SK-N-SH (cell line): ENCODE data around the gene TEKT5. TPM values are rescaled to one million over a fixed set of nuclear protein-coding genes. Genes with fewer than 3 reads are reported as not detected.

ENCODE experiments used
- CTCF ChIA-PET: fragments of 300-600, 350-600 bp; formaldehyde crosslinking; extraction: SDS; loops from one replicate; lab custom pipeline; 2021; lab: Yijun Ruan, JAX
- POLR2A ChIA-PET: fragments of 350-600 bp; sonication (Branson Sonifier 250); formaldehyde crosslinking; extraction: SDS; loops from one replicate; lab custom pipeline; 2020; ENCODE audit warnings: antibody characterized with exemption, inconsistent platforms; lab: Yijun Ruan, JAX
- DNase-seq: peaks from one replicate; pipeline ENCODE4 v3.0.0; 2012
- H2AFZ ChIP-seq: fragments of 200-600 bp; sonication (generic); 2 replicates; pipeline ENCODE4 v1.8.1; 2016; ENCODE audit warnings: antibody characterized with exemption, mild to moderate bottlenecking, low read depth
- H3F3A ChIP-seq: fragments of 200-600 bp; sonication (generic); replicated peaks from 2 replicates; pipeline ENCODE3; 2016; ENCODE audit warnings: antibody characterized with exemption, mild to moderate bottlenecking; ENCODE audit not compliant: insufficient read depth
- H3K27ac ChIP-seq, 2 experiments: fragments of 200-500 bp in 1 of 2; fragments of 200-600 bp in 1 of 2; sonication (Bioruptor generic) in 1 of 2; sonication (generic), shearing (Covaris generic) in 1 of 2; 2 replicates each; pipeline versions ENCODE4 v1.5.1 to v1.6.1; 2014 to 2016; ENCODE audit warnings: low read depth in 2 of 2, inconsistent platforms in 1 of 2, low read length in 1 of 2, mild to moderate bottlenecking in 1 of 2, mixed read lengths in 1 of 2
- H3K27me3 ChIP-seq: fragments of 200-600 bp; sonication (generic), shearing (Covaris generic); 2 replicates; pipeline ENCODE4 v1.6.1; 2016; ENCODE audit warnings: mixed run types; ENCODE audit not compliant: insufficient read depth
- H3K36me3 ChIP-seq, 2 experiments: fragments of 200-500 bp in 1 of 2; fragments of 200-600 bp in 1 of 2; sonication (Bioruptor generic) in 1 of 2; sonication (generic) in 1 of 2; replicated peaks in 1 of 2; 2 replicates each; pipeline versions ENCODE3 to v1.5.1; 2014 to 2016; ENCODE audit warnings: low read length in 1 of 2, mild to moderate bottlenecking in 1 of 2; ENCODE audit not compliant: insufficient read depth in 2 of 2, control insufficient read depth in 1 of 2
- H3K4me1 ChIP-seq, 2 experiments: fragments of 200-500 bp in 1 of 2; fragments of 200-600 bp in 1 of 2; sonication (Bioruptor generic) in 1 of 2; sonication (generic), shearing (Covaris generic) in 1 of 2; 2 replicates each; pipeline versions ENCODE4 v1.5.1 to v1.6.1; 2014 to 2016; ENCODE audit warnings: low read depth in 1 of 2, low read length in 1 of 2, mixed run types in 1 of 2; ENCODE audit not compliant: insufficient read depth in 2 of 2, control insufficient read depth in 1 of 2
- H3K4me2 ChIP-seq: fragments of 200-600 bp; sonication (generic), shearing (Covaris generic); 2 replicates; pipeline ENCODE4 v1.6.1; 2017; ENCODE audit warnings: mixed run types
- H3K4me3 ChIP-seq, 2 experiments: fragments of 200-500 bp in 1 of 2; fragments of 200-600 bp in 1 of 2; sonication (Bioruptor generic) in 1 of 2; sonication (generic), shearing (Covaris generic) in 1 of 2; 2 replicates each; pipeline versions ENCODE4 v1.5.1 to v1.8.1; 2014 to 2016; ENCODE audit warnings: low read depth in 2 of 2, inconsistent platforms in 1 of 2, low read length in 1 of 2, mild to moderate bottlenecking in 1 of 2, mixed read lengths in 1 of 2, moderate library complexity in 1 of 2
- H3K79me2 ChIP-seq: fragments of 200-600 bp; sonication (generic); 2 replicates; pipeline ENCODE4 v1.8.1; 2017; ENCODE audit warnings: mild to moderate bottlenecking; ENCODE audit not compliant: insufficient read depth
- H3K9ac ChIP-seq: fragments of 200-600 bp; sonication (generic); 2 replicates; pipeline ENCODE4 v1.6.1; 2017; ENCODE audit warnings: mixed run types
- H3K9me2 ChIP-seq: fragments of 200-600 bp; sonication (generic); 2 replicates; pipeline ENCODE4 v1.6.1; 2017; ENCODE audit warnings: mixed run types
- H3K9me3 ChIP-seq: fragments of 200-600 bp; sonication (generic); 2 replicates; pipeline ENCODE4 v1.6.1; 2017; ENCODE audit warnings: mixed run types, mild to moderate bottlenecking, moderate library complexity
- H4K20me1 ChIP-seq: fragments of 200-600 bp; sonication (generic); 2 replicates; pipeline ENCODE4 v1.6.1; 2017; ENCODE audit warnings: mild to moderate bottlenecking, mixed run types; ENCODE audit not compliant: insufficient read depth
- CTCF ChIP-seq: fragments of 200-600 bp; sonication (generic); IDR thresholded peaks from 2 replicates; pipeline ENCODE4 v1.6.1; 2017; ENCODE audit warnings: antibody characterized with exemption, mild to moderate bottlenecking, moderate library complexity
- ELF1 ChIP-seq: IDR thresholded peaks from 2 replicates; pipeline ENCODE4 v1.4.0; 2012
- EP300 ChIP-seq, 2 experiments: IDR thresholded peaks; 2 replicates each; pipeline versions ENCODE4 v1.4.0 to v1.6.1; 2012; ENCODE audit warnings: borderline replicate concordance in 1 of 2, low read depth in 1 of 2, low read length in 1 of 2
- EZH2phosphoT487 ChIP-seq: fragments of 200-600 bp; sonication (generic); IDR thresholded peaks from 2 replicates; pipeline ENCODE4 v1.6.1; 2017; ENCODE audit warnings: low read depth, mixed run types, mild to moderate bottlenecking, antibody characterized with exemption, moderate library complexity, borderline replicate concordance
- FOXJ3 ChIP-seq: sonication (generic); formaldehyde crosslinking; IDR thresholded peaks from 2 replicates; pipeline ENCODE4 v1.5.1; 2020; ENCODE audit warnings: mild to moderate bottlenecking, missing genetic modification reagents
- FOXM1 ChIP-seq: IDR thresholded peaks from 2 replicates; pipeline ENCODE4 v1.4.0; 2012; ENCODE audit warnings: low read depth, mild to moderate bottlenecking
- IRF3 ChIP-seq: fragments of 150-350 bp; IDR thresholded peaks from 2 replicates; pipeline ENCODE4 v1.6.1; 2016; ENCODE audit warnings: mild to moderate bottlenecking, low read depth, low read length
- JUND ChIP-seq: IDR thresholded peaks from 2 replicates; pipeline ENCODE4 v1.4.0; 2012
- NRF1 ChIP-seq: IDR thresholded peaks from 2 replicates; pipeline ENCODE4 v1.6.1; 2012; ENCODE audit warnings: low read depth, mild to moderate bottlenecking, low read length
- PBX3 ChIP-seq: IDR thresholded peaks from 2 replicates; pipeline ENCODE4; 2012
- RAD21 ChIP-seq: IDR thresholded peaks from 2 replicates; pipeline ENCODE4 v1.6.1; 2012; ENCODE audit warnings: mild to moderate bottlenecking, low read length
- RCOR1 ChIP-seq: fragments of 150-350 bp; IDR thresholded peaks from 2 replicates; pipeline ENCODE4 v1.6.1; 2017; ENCODE audit warnings: antibody characterized with exemption, low read length
- RFX5 ChIP-seq: IDR thresholded peaks from 2 replicates; pipeline ENCODE4 v1.6.1; 2012; ENCODE audit warnings: mild to moderate bottlenecking, improper control_type of control experiment, low read length
- RXRA ChIP-seq: IDR thresholded peaks from 2 replicates; pipeline ENCODE4 v1.4.0; 2012; ENCODE audit warnings: low read depth, mild to moderate bottlenecking, borderline replicate concordance
- SIN3A ChIP-seq: IDR thresholded peaks from 2 replicates; pipeline ENCODE4 v1.6.1; 2012; ENCODE audit warnings: low read depth, mild to moderate bottlenecking, low read length, moderate library complexity, borderline replicate concordance
- SMC3 ChIP-seq: IDR thresholded peaks from 2 replicates; pipeline ENCODE4 v1.6.1; 2012; ENCODE audit warnings: low read depth, low read length, improper control_type of control experiment
- TCF12 ChIP-seq: IDR thresholded peaks from 2 replicates; pipeline ENCODE4 v1.4.0; 2012
- TEAD4 ChIP-seq: IDR thresholded peaks from 2 replicates; pipeline ENCODE4 v1.4.0; 2012; ENCODE audit warnings: mild to moderate bottlenecking, borderline replicate concordance; ENCODE audit not compliant: insufficient read depth
- YY1 ChIP-seq: IDR thresholded peaks from 2 replicates; pipeline ENCODE4 v1.4.0; 2012; ENCODE audit warnings: low read depth, mild to moderate bottlenecking
- WGBS: methylation state at CpG from one replicate; pipeline ENCODE4 v1.1.6; 2017; ENCODE audit warnings: low lambda C conversion rate; 5-methylcytosine and 5-hydroxymethylcytosine counted together
- polyA plus RNA-seq, 3 experiments: library from polyadenylated mRNA; depleted of rRNA; stranded (reverse); fragments of >200 nt; gene quantifications; 2 replicates each; pipeline ENCODE4 v1.2.3, GENCODE V29; 2012
- TF ChIP-seq, protein P1 (sequence below): IDR thresholded peaks from 2 replicates; pipeline ENCODE4 v1.4.0; 2012; ENCODE audit warnings: low read depth, borderline replicate concordance
- TF ChIP-seq, protein P2 (sequence below): IDR thresholded peaks from 2 replicates; pipeline ENCODE4 v1.4.0; 2012; ENCODE audit warnings: low read depth
- TF ChIP-seq, protein P3 (sequence below): fragments of 150-350 bp; IDR thresholded peaks from 2 replicates; pipeline ENCODE4 v1.6.1; 2017; ENCODE audit warnings: antibody characterized with exemption, low read length, low read depth, borderline replicate concordance

TEKT5 gene
- polyA plus RNA-seq, 1 of the 3 experiments (the other 2 are of a cell fraction), result not detected

DNA sequence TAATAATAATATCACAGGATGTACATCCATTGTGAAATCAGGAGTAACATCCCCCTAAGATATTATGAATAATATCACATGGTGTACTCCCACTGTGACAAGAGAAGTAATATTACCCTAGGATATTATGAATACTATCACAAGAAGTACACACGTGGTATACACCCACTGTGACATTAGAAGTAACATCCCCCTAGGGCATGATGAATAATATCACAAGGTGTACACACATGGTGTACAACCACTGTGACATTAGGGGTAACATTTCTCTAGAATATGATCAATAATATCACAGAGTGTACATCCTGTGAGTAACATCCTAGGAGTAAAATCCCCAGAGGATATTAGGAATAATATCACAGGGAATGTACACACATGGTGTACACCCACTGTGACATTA is 5.0 kb upstream of the TEKT5 start:
- no peaks in the 10 kb centered on the region for H4K20me1 ChIP-seq
- no peaks in the 10 kb centered on the region for H3F3A ChIP-seq
- no peaks in the 10 kb centered on the region for H3K79me2 ChIP-seq
- no peak overlapping the region for H3K4me3 ChIP-seq
- H3K27me3 ChIP-seq, result no peaks in the 10 kb centered on the region
- CTCF ChIA-PET, result no interaction called here
- POLR2A ChIA-PET, result no interaction called here
- no peak overlapping the region for H3K27ac ChIP-seq
- no peaks in the 10 kb centered on the region for H3K36me3 ChIP-seq
- no peaks in the 10 kb centered on the region for H3K4me1 ChIP-seq
- H2AFZ ChIP-seq, result no peak overlapping the region
- no peaks in the 10 kb centered on the region for H3K9me2 ChIP-seq
- TF ChIP-seq TEAD4 (no peak), RAD21 (no peak), EP300 (IDR thresholded peaks at IDR 0.05; ENCODE audit: borderline replicate concordance in 1 of 2, low read depth in 1 of 2, low read length in 1 of 2) (no peak), TCF12 (no peak), FOXJ3 (CRISPR knock-in tag) (no peak), YY1 (no peak), IRF3 (no peak), FOXM1 (no peak)
- TF ChIP-seq, protein P1, sequence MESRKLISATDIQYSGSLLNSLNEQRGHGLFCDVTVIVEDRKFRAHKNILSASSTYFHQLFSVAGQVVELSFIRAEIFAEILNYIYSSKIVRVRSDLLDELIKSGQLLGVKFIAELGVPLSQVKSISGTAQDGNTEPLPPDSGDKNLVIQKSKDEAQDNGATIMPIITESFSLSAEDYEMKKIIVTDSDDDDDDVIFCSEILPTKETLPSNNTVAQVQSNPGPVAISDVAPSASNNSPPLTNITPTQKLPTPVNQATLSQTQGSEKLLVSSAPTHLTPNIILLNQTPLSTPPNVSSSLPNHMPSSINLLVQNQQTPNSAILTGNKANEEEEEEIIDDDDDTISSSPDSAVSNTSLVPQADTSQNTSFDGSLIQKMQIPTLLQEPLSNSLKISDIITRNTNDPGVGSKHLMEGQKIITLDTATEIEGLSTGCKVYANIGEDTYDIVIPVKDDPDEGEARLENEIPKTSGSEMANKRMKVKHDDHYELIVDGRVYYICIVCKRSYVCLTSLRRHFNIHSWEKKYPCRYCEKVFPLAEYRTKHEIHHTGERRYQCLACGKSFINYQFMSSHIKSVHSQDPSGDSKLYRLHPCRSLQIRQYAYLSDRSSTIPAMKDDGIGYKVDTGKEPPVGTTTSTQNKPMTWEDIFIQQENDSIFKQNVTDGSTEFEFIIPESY, result no peak
- TF ChIP-seq, protein P2, sequence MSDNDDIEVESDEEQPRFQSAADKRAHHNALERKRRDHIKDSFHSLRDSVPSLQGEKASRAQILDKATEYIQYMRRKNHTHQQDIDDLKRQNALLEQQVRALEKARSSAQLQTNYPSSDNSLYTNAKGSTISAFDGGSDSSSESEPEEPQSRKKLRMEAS, result no peak
- TF ChIP-seq, all 33 proteins: peak for 0
- H3K4me2 ChIP-seq, result no peak overlapping the region
- H3K9me3 ChIP-seq, result no peaks in the 10 kb centered on the region
- 0% methylated on average over 1 of the region's 1 CpG for WGBS
- no peak overlapping the region for H3K9ac ChIP-seq
- no peak for DNase-seq

GRCh38 chr16:10694306-10694705 is 424 bp downstream of the TEKT5 start:
- H3K4me1 ChIP-seq, result no peaks in the 10 kb centered on the region
- no peaks in the 10 kb centered on the region for H3K9me3 ChIP-seq
- POLR2A ChIA-PET, result no interaction called here
- CTCF ChIA-PET, result interaction anchor here (0.6 kb wide), 1 partner anchor 10 kb away, joined by 3 read pairs; no protein-coding TSS in a partner anchor
- no peak overlapping the region for H3K4me3 ChIP-seq
- 75% methylated on average over 14 of the region's 21 CpGs for WGBS
- H4K20me1 ChIP-seq, result no peaks in the 10 kb centered on the region
- no peak overlapping the region for H3K9ac ChIP-seq
- H3K27ac ChIP-seq, result no peak overlapping the region
- no peaks in the 10 kb centered on the region for H3F3A ChIP-seq
- H2AFZ ChIP-seq, result no peak overlapping the region
- DNase-seq, result no peak
- no peaks in the 10 kb centered on the region for H3K27me3 ChIP-seq
- H3K4me2 ChIP-seq, result no peak overlapping the region
- no peaks in the 10 kb centered on the region for H3K36me3 ChIP-seq
- no peaks in the 10 kb centered on the region for H3K9me2 ChIP-seq
- no peaks in the 10 kb centered on the region for H3K79me2 ChIP-seq
- TF ChIP-seq, protein P2, result no peak
- TF ChIP-seq TCF12 (no peak), RFX5 (no peak), TEAD4 (no peak), RXRA (no peak), CTCF (no peak), EZH2phosphoT487 (no peak), JUND (no peak), ELF1 (no peak), PBX3 (no peak), SMC3 (no peak), FOXJ3 (CRISPR knock-in tag) (no peak), NRF1 (no peak), RCOR1 (no peak), SIN3A (no peak)
- TF ChIP-seq, protein P3, sequence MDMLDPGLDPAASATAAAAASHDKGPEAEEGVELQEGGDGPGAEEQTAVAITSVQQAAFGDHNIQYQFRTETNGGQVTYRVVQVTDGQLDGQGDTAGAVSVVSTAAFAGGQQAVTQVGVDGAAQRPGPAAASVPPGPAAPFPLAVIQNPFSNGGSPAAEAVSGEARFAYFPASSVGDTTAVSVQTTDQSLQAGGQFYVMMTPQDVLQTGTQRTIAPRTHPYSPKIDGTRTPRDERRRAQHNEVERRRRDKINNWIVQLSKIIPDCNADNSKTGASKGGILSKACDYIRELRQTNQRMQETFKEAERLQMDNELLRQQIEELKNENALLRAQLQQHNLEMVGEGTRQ, result no peak
